GM12872 (cell line): ENCODE data around the gene C1orf174.
A peak's percentile ranks its signal among the peaks of the same experiment; 100 is the strongest.

Experiments
- CTCF ChIP-seq: IDR thresholded peaks from 3 replicates; pipeline ENCODE4 v1.5.1; 2011; ENCODE audit warnings: low read depth, mild to moderate bottlenecking, low read length, moderate library complexity; ENCODE audit not compliant: insufficient read depth

C1orf174 gene

DNA sequence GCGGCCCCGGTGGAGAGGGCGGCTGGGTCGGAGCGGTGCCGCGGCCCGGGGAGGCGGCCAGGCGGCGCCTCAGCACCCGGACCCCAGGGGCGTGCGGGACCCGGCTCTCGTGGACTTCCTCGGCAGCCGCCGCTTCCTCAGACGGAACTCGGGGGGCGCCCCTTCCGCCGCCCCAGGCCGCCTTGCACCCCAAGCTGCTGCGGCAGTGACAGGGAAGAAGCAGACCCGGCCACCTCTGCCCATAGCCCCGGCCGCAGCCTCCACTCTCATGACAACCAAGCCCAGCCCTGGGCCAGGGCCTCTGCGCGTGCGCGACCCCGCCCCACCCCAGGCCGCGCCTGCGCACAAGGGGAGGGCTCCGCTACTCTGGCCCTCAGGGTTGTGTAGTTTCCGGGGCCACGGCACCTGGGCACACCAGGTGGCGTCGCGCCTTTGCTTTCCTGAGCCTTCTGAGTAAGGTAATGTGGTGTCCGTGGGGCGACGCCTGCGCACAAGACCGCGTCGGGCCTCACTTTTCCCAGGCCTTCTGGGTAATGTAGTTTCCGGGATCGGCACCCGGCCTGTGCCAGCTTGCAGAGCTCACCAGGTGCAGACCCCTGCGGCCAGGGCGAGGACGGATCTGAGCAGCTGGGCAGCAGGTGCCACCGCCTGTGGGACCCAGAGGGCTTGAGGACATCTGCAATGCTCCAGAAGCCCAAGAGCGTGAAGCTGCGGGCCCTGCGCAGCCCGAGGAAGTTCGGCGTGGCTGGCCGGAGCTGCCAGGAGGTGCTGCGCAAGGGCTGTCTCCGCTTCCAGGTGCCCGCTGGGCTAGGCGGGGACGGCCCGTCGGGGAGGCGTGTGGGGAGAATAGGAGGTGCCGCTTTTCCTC, 42.9 kb downstream of the C1orf174 start, which contains the start of the genes CEP104 and DFFB:
TSS of gene CEP104 (minus strand) at position 289 of the 868 bp plus-strand sequence. CDS start 4,804 bp downstream, outside the sequence.
TSS of gene DFFB (plus strand) at position 554 of the 868 bp plus-strand sequence. CDS start at position 682, 128 bp downstream.
- TF ChIP-seq CTCF: peak; percentile 35; the same call in 1 of the 3 replicates

DNA sequence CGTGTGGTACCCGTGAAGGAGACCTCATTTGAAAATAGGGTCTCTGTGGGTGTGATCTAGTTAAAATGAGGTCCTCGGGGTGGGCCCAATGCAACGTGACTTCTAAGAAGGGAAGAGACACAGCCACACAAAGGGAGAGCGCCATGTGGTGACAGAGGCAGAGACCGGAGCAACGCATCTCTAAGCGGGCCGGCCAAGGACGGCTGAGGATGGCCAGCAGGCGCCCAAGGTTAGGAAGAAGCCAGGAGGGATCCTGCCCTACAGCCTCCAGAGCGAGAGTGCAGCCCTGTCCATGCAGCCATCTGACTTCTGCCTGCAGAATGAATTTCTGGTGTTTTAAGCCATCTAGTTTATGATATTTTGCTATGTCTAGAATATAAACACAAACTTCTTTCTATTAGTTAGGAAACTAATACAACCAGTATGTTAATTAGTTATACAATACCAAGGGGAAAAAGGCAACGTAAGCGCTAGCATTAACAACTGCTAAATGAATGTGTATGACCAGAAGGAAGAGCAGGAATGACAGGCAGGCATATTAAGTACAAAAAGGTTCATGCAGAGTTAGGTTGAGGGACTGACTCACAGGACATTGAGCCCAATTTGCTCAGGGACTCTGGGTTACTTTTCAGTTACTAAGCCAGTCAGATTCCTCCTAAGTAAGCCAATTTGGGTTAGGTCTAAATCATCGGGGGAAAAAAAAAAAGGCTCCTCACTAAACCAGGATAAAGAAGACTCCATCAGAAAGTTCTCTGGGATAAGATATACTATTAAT, 47.2 kb downstream of the C1orf174 start:
- TF ChIP-seq CTCF: no peak

DNA sequence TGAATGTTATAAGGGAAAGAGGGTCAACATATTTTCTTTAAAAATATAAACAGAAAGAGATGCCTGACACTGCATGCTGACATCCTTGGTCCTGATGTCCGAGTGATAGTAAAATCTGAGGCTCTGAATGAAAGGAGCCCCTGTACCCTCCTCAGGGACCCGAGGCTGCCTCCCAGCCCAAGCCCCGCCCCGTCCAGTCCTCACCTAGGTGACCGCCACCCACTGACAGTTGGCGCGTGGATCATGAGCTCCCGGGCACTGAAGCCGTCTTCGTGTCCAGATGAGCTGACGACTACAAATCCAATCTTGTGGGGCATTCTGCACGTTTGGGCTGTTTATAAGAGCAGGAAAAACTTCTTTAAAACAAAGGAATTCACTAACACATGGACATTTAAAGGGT, 48.0 kb downstream of the C1orf174 start:
- TF ChIP-seq CTCF: no peak

DNA sequence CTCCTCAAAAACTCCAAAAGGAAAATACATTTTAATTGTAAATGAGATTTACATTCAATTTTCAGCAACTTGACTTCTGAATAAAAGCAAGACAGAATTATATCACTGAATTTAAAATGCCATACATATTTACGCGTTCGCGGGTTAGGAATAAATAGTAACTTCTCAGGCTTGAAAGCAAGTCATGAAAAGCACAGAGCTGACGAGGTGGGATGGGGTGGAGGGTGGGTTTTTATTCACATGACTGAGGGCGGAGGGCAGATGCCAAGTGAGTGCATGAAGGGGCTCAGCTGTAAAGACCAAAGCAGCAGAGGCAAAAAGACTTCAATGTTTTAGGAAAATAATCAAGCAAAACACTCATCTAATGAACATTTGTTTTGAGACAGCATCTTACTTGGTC, 48.8 kb downstream of the C1orf174 start:
- TF ChIP-seq CTCF: no peak

DNA sequence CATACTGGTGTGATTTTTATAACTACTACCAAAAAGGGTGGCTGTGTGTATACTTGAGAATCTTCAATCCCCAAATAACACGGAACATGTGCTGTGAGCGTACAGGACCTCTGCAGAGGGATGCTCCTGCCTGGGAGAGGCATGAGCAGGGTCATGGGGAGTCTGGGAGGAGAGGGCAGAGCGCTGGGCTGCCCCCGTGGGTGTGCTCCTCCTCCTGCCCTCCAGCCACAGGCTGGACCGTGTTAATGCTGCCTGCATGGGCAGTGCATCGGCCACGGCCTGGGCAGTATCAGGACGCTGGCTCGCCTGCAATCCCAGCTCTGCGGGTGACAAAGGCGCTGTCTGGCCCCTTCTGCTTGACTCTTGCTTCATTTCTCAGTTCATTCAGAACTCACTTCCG, 49.2 kb downstream of the C1orf174 start:
- no peak for TF ChIP-seq CTCF

GRCh38 chr1:3847081-3847480, 53.0 kb downstream of the C1orf174 start:
- TF ChIP-seq CTCF: no peak

DNA sequence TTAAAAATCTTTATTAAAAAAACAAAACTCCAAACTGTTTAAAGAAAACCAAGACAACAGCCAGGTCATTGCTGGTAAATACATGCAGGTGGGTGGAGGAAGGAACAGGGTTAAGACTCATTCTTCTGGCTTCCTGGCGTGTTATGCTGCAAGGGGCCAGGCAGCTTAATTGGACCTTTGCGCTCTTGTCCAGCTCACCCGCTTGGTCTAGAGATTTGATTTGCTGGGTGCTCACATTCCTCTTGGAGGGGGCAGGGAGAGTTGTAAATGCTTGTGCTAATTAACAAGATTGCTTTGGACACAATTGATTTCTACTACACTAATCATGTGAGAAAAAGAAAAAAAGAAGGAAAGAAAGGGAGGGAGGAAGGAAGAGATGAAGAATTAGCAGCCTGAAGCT, 53.5 kb downstream of the C1orf174 start:
- TF ChIP-seq CTCF: no peak
